ENCODE measurements around the gene AJUBA.

GRCh38 chr14:23017091-23017490 is 34.7 kb upstream of the AJUBA start:
- TF ChIP-seq CTCF (IDR thresholded peaks at IDR 0.05) (no peak), POLR2A (IDR thresholded peaks at IDR 0.05) (no peak), EP300 (IDR thresholded peaks at IDR 0.05) (no peak)
